Keratinocyte (primary cell): Measurements from ENCODE around the gene INVS.
"Not testable (repeated sequence)": the region's sequence is repeated elsewhere in the genome, so short reads cannot be mapped to it uniquely, and the experiment has no call there.

Experiments used
- CTCF ChIP-seq, 3 experiments: IDR thresholded peaks in 1 of 3; conservative IDR thresholded peaks in 1 of 3; optimal IDR thresholded peaks in 1 of 3; 2 replicates in 2 of 3; 3 replicates in 1 of 3; pipeline versions ENCODE3 to v1.5.1; 2011; ENCODE audit warnings: low read length in 3 of 3, mild to moderate bottlenecking in 3 of 3, moderate library complexity in 2 of 3, control low read depth in 1 of 3, inconsistent platforms in 1 of 3; ENCODE audit not compliant: insufficient read depth in 2 of 3; ENCODE audit errors: extremely low read depth in 1 of 3
- EZH2 ChIP-seq: IDR thresholded peaks from one replicate; pipeline ENCODE4 v1.6.1; 2012; ENCODE audit warnings: inconsistent platforms, mild to moderate bottlenecking, low read length, moderate library complexity

GRCh38 chr9:100094411-100094810, 4.6 kb upstream of the INVS start:
- TF ChIP-seq CTCF (optimal IDR thresholded peaks at IDR 0.05 in 1 of 3, IDR thresholded peaks at IDR 0.05 in 1 of 3, conservative IDR thresholded peaks at IDR 0.05 in 1 of 3; ENCODE audit: extremely low read depth in 1 of 3, insufficient read depth in 2 of 3, low read length in 3 of 3); EZH2: not testable (repeated sequence)
